ENCODE measurements around the gene RARS2.

RARS2 gene

GRCh38 chr6:87551799-87552198 is 38.0 kb downstream of the RARS2 start:
- DNase-seq, result no peak
- H3K79me2 ChIP-seq (ENCODE audit: low read length), result peaks cover 8% of the 10 kb centered on the region; the same call in 1 of the 2 replicates
- TF ChIP-seq EZH2phosphoT487 (IDR thresholded peaks at IDR 0.05; ENCODE audit: low read length) (no peak), CTCF (IDR thresholded peaks at IDR 0.05; ENCODE audit: low read length) (no peak), EZH2 (optimal IDR thresholded peaks at IDR 0.05; ENCODE audit: low read depth, low read length) (no peak)
- H3K4me1 ChIP-seq (ENCODE audit: low read length), result no peaks in the 10 kb centered on the region
- H3K27ac ChIP-seq (ENCODE audit: low read length), result no peak overlapping the region
- H3K4me2 ChIP-seq (ENCODE audit: low read depth, low read length), result no peak overlapping the region
- no peaks in the 10 kb centered on the region for H3K9me3 ChIP-seq (replicated peaks; ENCODE audit: insufficient read depth, low read length)
- H4K20me1 ChIP-seq (ENCODE audit: insufficient read depth, low read length), result no peaks in the 10 kb centered on the region
- H2AFZ ChIP-seq (ENCODE audit: low read length), result no peak overlapping the region
- H3K27me3 ChIP-seq (replicated peaks; ENCODE audit: insufficient read depth, low read length), result no peaks in the 10 kb centered on the region
- peaks cover 13% of the 10 kb centered on the region; the same call in 1 of the 2 replicates for H3K36me3 ChIP-seq (replicated peaks; ENCODE audit: insufficient read depth, low read length)
- H3F3A ChIP-seq (ENCODE audit: insufficient read depth, low read length), result no peaks in the 10 kb centered on the region
- no peaks in the 10 kb centered on the region for H3K9me2 ChIP-seq (replicated peaks; ENCODE audit: insufficient read depth, low read length)
- no peak overlapping the region for H3K4me3 ChIP-seq (ENCODE audit: low read length)
- H3K9ac ChIP-seq (ENCODE audit: low read length), result no peak overlapping the region

- H3K9me2 ChIP-seq (replicated peaks; ENCODE audit: insufficient read depth, low read length), result no peaks in the 10 kb centered on the region
- H3K27me3 ChIP-seq (replicated peaks; ENCODE audit: insufficient read depth, low read length), result no peaks in the 10 kb centered on the region
- H3K4me3 ChIP-seq (ENCODE audit: low read length), result no peak overlapping the region; the same call in 1 of the 2 replicates
- no peaks in the 10 kb centered on the region for H4K20me1 ChIP-seq (ENCODE audit: insufficient read depth, low read length)
- H3K4me2 ChIP-seq (ENCODE audit: low read depth, low read length), result peak overlapping the region; percentile 47
- H3K4me1 ChIP-seq (ENCODE audit: low read length), result peaks cover 37% of the 10 kb centered on the region
- H3F3A ChIP-seq (ENCODE audit: insufficient read depth, low read length), result peaks cover 20% of the 10 kb centered on the region
- peak; percentile 49 for DNase-seq
- peak overlapping the region; percentile 86 for H3K27ac ChIP-seq (ENCODE audit: low read length)
- TF ChIP-seq CTCF (IDR thresholded peaks at IDR 0.05; ENCODE audit: low read length) (no peak), EZH2phosphoT487 (IDR thresholded peaks at IDR 0.05; ENCODE audit: low read length) (no peak), EZH2 (optimal IDR thresholded peaks at IDR 0.05; ENCODE audit: low read depth, low read length) (no peak)
- H2AFZ ChIP-seq (ENCODE audit: low read length), result 0 out of 2 replicates have a peak overlapping the region, but pooled peaks have one; percentile 3
- H3K79me2 ChIP-seq (ENCODE audit: low read length), result no peaks in the 10 kb centered on the region
- peak overlapping the region; percentile 28; the same call in 1 of the 2 replicates for H3K9ac ChIP-seq (ENCODE audit: low read length)
- peaks cover 9% of the 10 kb centered on the region; the same call in 1 of the 2 replicates for H3K36me3 ChIP-seq (replicated peaks; ENCODE audit: insufficient read depth, low read length)
- H3K9me3 ChIP-seq (replicated peaks; ENCODE audit: insufficient read depth, low read length), result no peaks in the 10 kb centered on the region
Observed at GRCh38 chr6:87544474-87544735, 45.4 kb downstream of the RARS2 start.

- Histone ChIP-seq H3K9me3 (replicated peaks; ENCODE audit: insufficient read depth, low read length) (no peaks in the 10 kb centered on the region), H3K27me3 (replicated peaks; ENCODE audit: insufficient read depth, low read length) (no peaks in the 10 kb centered on the region), H3K27ac (ENCODE audit: low read length) (peak overlapping the region; percentile 86), H3K79me2 (ENCODE audit: low read length) (no peaks in the 10 kb centered on the region), H4K20me1 (ENCODE audit: insufficient read depth, low read length) (no peaks in the 10 kb centered on the region), H3K36me3 (replicated peaks; ENCODE audit: insufficient read depth, low read length) (peaks cover 9% of the 10 kb centered on the region; the same call in 1 of the 2 replicates), H2AFZ (ENCODE audit: low read length) (peak overlapping the region; percentile 3; the same call in 1 of the 2 replicates), H3K9ac (ENCODE audit: low read length) (peak overlapping the region; percentile 28; the same call in 1 of the 2 replicates), H3F3A (ENCODE audit: insufficient read depth, low read length) (peaks cover 20% of the 10 kb centered on the region), H3K4me2 (ENCODE audit: low read depth, low read length) (peak overlapping the region; percentile 47), H3K4me1 (ENCODE audit: low read length) (peaks cover 37% of the 10 kb centered on the region), H3K4me3 (ENCODE audit: low read length) (peak overlapping the region; percentile 19; the same call in 1 of the 2 replicates), H3K9me2 (replicated peaks; ENCODE audit: insufficient read depth, low read length) (no peaks in the 10 kb centered on the region)
- DNase-seq, result peak; percentile 48
- no peak for TF ChIP-seq CTCF (IDR thresholded peaks at IDR 0.05; ENCODE audit: low read length)
- no peak for TF ChIP-seq EZH2 (optimal IDR thresholded peaks at IDR 0.05; ENCODE audit: low read depth, low read length)
- no peak for TF ChIP-seq EZH2phosphoT487 (IDR thresholded peaks at IDR 0.05; ENCODE audit: low read length)
Observed at GRCh38 chr6:87543696-87544473, 45.9 kb downstream of the RARS2 start.

Data from MM.1S (cell line).